HL-60/S4 (cell line): ENCODE results near the gene TAS1R3.

Experiments used
- in situ Hi-C: fragments of 300-500 bp; cut with MboI; formaldehyde crosslinking; loops from 2 replicates; pipeline ENCODE4 v1.14.3; 2022; ENCODE audit warnings: low sequenced_read_pairs

TAS1R3 gene

GRCh38 chr1:1349256-1350012 is 18.4 kb downstream of the TAS1R3 start, which contains the start of gene DVL1:
Gene DVL1, minus strand, starts transcription at chr1:1349418. Its CDS starts 353 bp downstream, at chr1:1349065.
- in situ Hi-C loops, result no loop called here

- in situ Hi-C loops, result no loop called here
These were observed 20.7 kb downstream of the TAS1R3 start for GRCh38 chr1:1351511-1352427.

GRCh38 chr1:1352786-1353388 is 21.8 kb downstream of the TAS1R3 start:
- in situ Hi-C loops, result no loop called here

- in situ Hi-C loops, result no loop called here
These were observed 22.5 kb downstream of the TAS1R3 start for GRCh38 chr1:1353389-1354151.

GRCh38 chr1:1354271-1355247 is 23.5 kb downstream of the TAS1R3 start:
- in situ Hi-C loops, result no loop called here

GRCh38 chr1:1355416-1355815 is 24.3 kb downstream of the TAS1R3 start:
- in situ Hi-C loops, result no loop called here

- in situ Hi-C loops, result no loop called here
These were observed 25.2 kb downstream of the TAS1R3 start for GRCh38 chr1:1356166-1356795.

GRCh38 chr1:1356796-1357401 is 25.8 kb downstream of the TAS1R3 start:
- in situ Hi-C loops, result no loop called here

GRCh38 chr1:1357871-1358432 is 26.9 kb downstream of the TAS1R3 start:
- in situ Hi-C loops, result no loop called here

GRCh38 chr1:1358433-1359271 is 27.6 kb downstream of the TAS1R3 start, which contains the start of gene MXRA8:
Gene MXRA8, minus strand, starts transcription at chr1:1358555. Its CDS starts 51 bp downstream, at chr1:1358504.
- in situ Hi-C loops, result no loop called here

- in situ Hi-C loops, result no loop called here
These were observed 28.2 kb downstream of the TAS1R3 start for GRCh38 chr1:1359308-1359663.

- in situ Hi-C loops, result no loop called here
These were observed 28.8 kb downstream of the TAS1R3 start for GRCh38 chr1:1359664-1360468.

GRCh38 chr1:1360506-1361169 is 29.6 kb downstream of the TAS1R3 start:
- in situ Hi-C loops, result no loop called here

- in situ Hi-C loops, result no loop called here
These were observed 30.3 kb downstream of the TAS1R3 start for GRCh38 chr1:1361233-1361981.

GRCh38 chr1:1361982-1362423 is 30.9 kb downstream of the TAS1R3 start:
- in situ Hi-C loops, result no loop called here
